NCI-H1930 (cell line): ENCODE measurements around the gene PTGIR.
"Not testable (repeated sequence)": the region's sequence is repeated elsewhere in the genome, so short reads cannot be mapped to it uniquely, and the experiment has no call there.

Source experiments
- DNase-seq, 2 experiments: peaks; one replicate each; lab custom pipeline; 2025; lab: John Stamatoyannopoulos, UW

The PTGIR gene

GRCh38 chr19:46639358-46640182 lies 14.7 kb upstream of the PTGIR start:
- DNase-seq = no peak

GRCh38 chr19:46637224-46637623 lies 12.3 kb upstream of the PTGIR start:
- no peak for DNase-seq

GRCh38 chr19:46635920-46636761 lies 11.3 kb upstream of the PTGIR start, which contains the start of gene GNG8:
TSS of gene GNG8 (minus strand) at chr19:46636202. CDS start at chr19:46634682, 1,520 bp downstream.
- DNase-seq = no peak

- DNase-seq = no peak
Observed at GRCh38 chr19:46634656-46635218, 9.8 kb upstream of the PTGIR start.

GRCh38 chr19:46634045-46634655 lies 9.3 kb upstream of the PTGIR start:
- peak; percentile 55 to 58 for DNase-seq

- DNase-seq = no peak
Observed at GRCh38 chr19:46633130-46633529, 8.2 kb upstream of the PTGIR start.

- DNase-seq = no peak
Observed at GRCh38 chr19:46631481-46631880, 6.6 kb upstream of the PTGIR start.

GRCh38 chr19:46630586-46631205 lies 5.8 kb upstream of the PTGIR start:
- DNase-seq = no peak

- no peak for DNase-seq
Observed at GRCh38 chr19:46629546-46630025, 4.7 kb upstream of the PTGIR start.

GRCh38 chr19:46628970-46629369 lies 4.1 kb upstream of the PTGIR start:
- DNase-seq = not testable (repeated sequence)

GRCh38 chr19:46626446-46626845 lies 1.6 kb upstream of the PTGIR start:
- DNase-seq = no peak

GRCh38 chr19:46625731-46626130 lies 842 bp upstream of the PTGIR start:
- DNase-seq = no peak

GRCh38 chr19:46623915-46624502 lies 880 bp downstream of the PTGIR start:
- no peak for DNase-seq

GRCh38 chr19:46622118-46622446 lies 2.8 kb downstream of the PTGIR start:
- DNase-seq = no peak

- no peak for DNase-seq
Observed at GRCh38 chr19:46621191-46622117, 3.4 kb downstream of the PTGIR start.

GRCh38 chr19:46620716-46621115 lies 4.2 kb downstream of the PTGIR start:
- DNase-seq = no peak

GRCh38 chr19:46620267-46620666 lies 4.6 kb downstream of the PTGIR start:
- no peak for DNase-seq

- DNase-seq = no peak
Observed at GRCh38 chr19:46618670-46619231, 6.1 kb downstream of the PTGIR start.

GRCh38 chr19:46617601-46618000 lies 7.3 kb downstream of the PTGIR start:
- DNase-seq = no peak
